Endodermal cell (in vitro differentiated cells): ENCODE measurements around the gene NCOR1. TPM values are rescaled to one million over a fixed set of nuclear protein-coding genes. Genes with fewer than 3 reads are reported as not detected.
"Not testable (repeated sequence)": the region's sequence is repeated elsewhere in the genome, so short reads cannot be mapped to it uniquely, and the experiment has no call there.

ENCODE experiments used
- DNase-seq: peaks from one replicate; pipeline ENCODE4 v3.0.0-alpha.2; 2017
- H3K27ac ChIP-seq: 2 replicates; pipeline ENCODE4 v1.5.1; 2013; ENCODE audit warnings: mild to moderate bottlenecking, low read depth, low read length, moderate library complexity
- H3K27me3 ChIP-seq: 2 replicates; pipeline ENCODE4 v1.6.1; 2013; ENCODE audit warnings: mild to moderate bottlenecking, low read length, moderate library complexity; ENCODE audit not compliant: insufficient read depth, control insufficient read depth, poor library complexity, severe bottlenecking
- H3K36me3 ChIP-seq: 2 replicates; pipeline ENCODE4 v1.7.0; 2013; ENCODE audit warnings: mild to moderate bottlenecking, low read length, moderate library complexity; ENCODE audit not compliant: control insufficient read depth, insufficient read depth
- H3K4me1 ChIP-seq: one replicate; pipeline ENCODE4 v1.7.0; 2013; ENCODE audit warnings: low read length; ENCODE audit not compliant: control insufficient read depth, insufficient read depth
- H3K4me3 ChIP-seq: 2 replicates; pipeline ENCODE4 v1.5.1; 2013; ENCODE audit warnings: mild to moderate bottlenecking, low read length, moderate library complexity
- H3K9ac ChIP-seq: 2 replicates; pipeline ENCODE4 v1.6.1; 2013; ENCODE audit warnings: mild to moderate bottlenecking, low read length, moderate library complexity; ENCODE audit not compliant: poor library complexity, severe bottlenecking; ENCODE audit errors: extremely low read depth
- H3K9me3 ChIP-seq: 2 replicates; pipeline ENCODE4 v1.6.1; 2013; ENCODE audit warnings: mild to moderate bottlenecking, low read length, moderate library complexity; ENCODE audit not compliant: control insufficient read depth
- H3K27ac Mint-ChIP-seq: 2 replicates; pipeline ENCODE4 v1.8.0; 2020; ENCODE audit warnings: mixed read lengths
- H3K27me3 Mint-ChIP-seq: 2 replicates; pipeline ENCODE4 v1.8.0; 2021; ENCODE audit warnings: mild to moderate bottlenecking, mixed read lengths; ENCODE audit not compliant: insufficient read depth
- H3K36me3 Mint-ChIP-seq: 2 replicates; pipeline ENCODE4 v1.8.0; 2020; ENCODE audit warnings: low read depth, mixed read lengths
- H3K4me1 Mint-ChIP-seq: 2 replicates; pipeline ENCODE4 v1.8.0; 2020; ENCODE audit warnings: mixed read lengths
- H3K4me3 Mint-ChIP-seq: 2 replicates; pipeline ENCODE4 v1.8.0; 2020; ENCODE audit warnings: mild to moderate bottlenecking, moderate library complexity, mixed read lengths
- H3K9me3 Mint-ChIP-seq: 2 replicates; pipeline ENCODE4 v1.8.0; 2020; ENCODE audit warnings: mild to moderate bottlenecking, mixed read lengths
- WGBS, 2 experiments: methylation state at CpG; one replicate each; pipeline versions ENCODE4 v1.1.5 to v1.1.7; 2013; ENCODE audit warnings: missing lambda C conversion rate in 2 of 2, mixed read lengths in 1 of 2; ENCODE audit not compliant: insufficient coverage in 1 of 2, insufficient read length in 1 of 2; 5-methylcytosine and 5-hydroxymethylcytosine counted together
- total RNA-seq, 2 donors: library from RNA; stranded (reverse); fragmentation: NEBNext Ultra II Directional in 1 of 2; extraction: Animal tissue kit (Norgen Biotek cat#: 25700) in 1 of 2; gene quantifications; 2 replicates in 1 of 2; 3 replicates in 1 of 2; pipeline ENCODE4 v1.2.1, GENCODE V29; 2021
- TF ChIP-seq, protein P1 (sequence below): fragments of 200-600 bp; sonication (generic); conservative IDR thresholded peaks from 2 replicates; pipeline ENCODE4 v1.5.0; 2021; ENCODE audit warnings: antibody characterized with exemption, mild to moderate bottlenecking

Gene NCOR1
- total RNA-seq, 2 donors from 2014 or later: 112 to 141 TPM

GRCh38 chr17:16061631-16062030, 153.7 kb downstream of the NCOR1 start:
- Histone ChIP-seq H3K4me3 (no peak overlapping the region), H3K36me3 (peaks cover 85% of the 10 kb centered on the region), H3K9me3 (no peaks in the 10 kb centered on the region), H3K27ac (no peak overlapping the region), H3K27me3 (no peaks in the 10 kb centered on the region), H3K4me1 (no peaks in the 10 kb centered on the region), H3K9ac (no peak overlapping the region)
- 94 to 100% methylated on average over 2 of the region's 2 CpGs for WGBS, 2 experiments
- Mint-ChIP-seq H3K27me3 (no peaks in the 10 kb centered on the region), H3K36me3 (peaks cover 81% of the 10 kb centered on the region), H3K27ac (no peak overlapping the region), H3K4me3 (no peak overlapping the region), H3K4me1 (no peaks in the 10 kb centered on the region), H3K9me3 (no peaks in the 10 kb centered on the region)
- TF ChIP-seq, protein P1, sequence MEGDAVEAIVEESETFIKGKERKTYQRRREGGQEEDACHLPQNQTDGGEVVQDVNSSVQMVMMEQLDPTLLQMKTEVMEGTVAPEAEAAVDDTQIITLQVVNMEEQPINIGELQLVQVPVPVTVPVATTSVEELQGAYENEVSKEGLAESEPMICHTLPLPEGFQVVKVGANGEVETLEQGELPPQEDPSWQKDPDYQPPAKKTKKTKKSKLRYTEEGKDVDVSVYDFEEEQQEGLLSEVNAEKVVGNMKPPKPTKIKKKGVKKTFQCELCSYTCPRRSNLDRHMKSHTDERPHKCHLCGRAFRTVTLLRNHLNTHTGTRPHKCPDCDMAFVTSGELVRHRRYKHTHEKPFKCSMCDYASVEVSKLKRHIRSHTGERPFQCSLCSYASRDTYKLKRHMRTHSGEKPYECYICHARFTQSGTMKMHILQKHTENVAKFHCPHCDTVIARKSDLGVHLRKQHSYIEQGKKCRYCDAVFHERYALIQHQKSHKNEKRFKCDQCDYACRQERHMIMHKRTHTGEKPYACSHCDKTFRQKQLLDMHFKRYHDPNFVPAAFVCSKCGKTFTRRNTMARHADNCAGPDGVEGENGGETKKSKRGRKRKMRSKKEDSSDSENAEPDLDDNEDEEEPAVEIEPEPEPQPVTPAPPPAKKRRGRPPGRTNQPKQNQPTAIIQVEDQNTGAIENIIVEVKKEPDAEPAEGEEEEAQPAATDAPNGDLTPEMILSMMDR: no peak
- no peak for DNase-seq

DNA sequence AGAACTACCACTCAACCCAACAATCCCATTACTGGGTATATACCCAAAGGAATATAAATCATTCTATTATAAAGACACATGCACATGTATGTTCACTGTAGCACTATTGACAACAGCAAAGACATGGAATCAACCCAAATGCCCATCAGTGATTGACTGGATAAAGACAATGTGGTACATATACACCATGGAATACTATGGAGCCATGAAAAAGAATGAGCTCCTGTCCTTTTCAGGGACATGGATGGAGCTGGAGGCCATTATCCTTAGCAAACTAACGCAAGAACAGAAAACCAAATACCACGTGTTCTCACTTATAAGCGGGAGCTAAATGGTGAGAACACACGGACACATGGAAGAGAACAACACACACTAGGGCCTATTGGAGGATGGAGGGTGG, 160.2 kb downstream of the NCOR1 start:
- H3K9ac ChIP-seq, H3K27ac Mint-ChIP-seq, H3K4me1 ChIP-seq, H3K9me3 ChIP-seq, H3K4me3 ChIP-seq, H3K4me3 Mint-ChIP-seq, DNase-seq, H3K9me3 Mint-ChIP-seq, H3K27me3 ChIP-seq, H3K27ac ChIP-seq, H3K27me3 Mint-ChIP-seq, H3K4me1 Mint-ChIP-seq: not testable (repeated sequence)
- H3K36me3 ChIP-seq: peaks cover 85% of the 10 kb centered on the region
- peaks cover 74% of the 10 kb centered on the region for H3K36me3 Mint-ChIP-seq
- 90 to 100% methylated on average over 1 to 4 of the region's 4 CpGs for WGBS, 2 experiments

DNA sequence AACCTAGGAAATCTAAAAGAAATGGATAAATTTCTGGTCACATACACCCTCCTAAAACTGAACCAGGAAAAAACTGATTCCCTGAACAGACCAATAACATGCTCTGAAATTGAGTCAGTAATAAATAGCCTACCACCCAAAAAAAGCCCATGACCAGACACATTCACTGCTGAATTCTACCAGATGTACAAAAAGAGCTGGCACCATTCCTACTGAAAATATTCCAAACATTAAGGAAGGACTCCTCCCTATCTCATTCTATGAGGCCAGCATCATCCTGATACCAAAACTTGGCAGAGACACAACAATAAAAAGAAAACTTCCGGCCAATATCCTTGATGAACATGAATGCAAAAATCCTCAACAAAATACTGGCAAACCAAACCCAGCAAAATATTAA, 162.8 kb downstream of the NCOR1 start:
- Mint-ChIP-seq H3K27ac (no peak overlapping the region), H3K27me3 (no peaks in the 10 kb centered on the region), H3K36me3 (peaks cover 70% of the 10 kb centered on the region), H3K4me1 (no peaks in the 10 kb centered on the region), H3K9me3 (peaks cover 4% of the 10 kb centered on the region), H3K4me3 (no peak overlapping the region)
- WGBS, 2 experiments: 81 to 100% methylated on average over 1 of the region's 1 CpG
- Histone ChIP-seq H3K4me3 (no peak overlapping the region), H3K27me3 (no peaks in the 10 kb centered on the region), H3K9me3 (no peaks in the 10 kb centered on the region), H3K27ac (no peak overlapping the region), H3K36me3 (peaks cover 85% of the 10 kb centered on the region), H3K4me1 (no peaks in the 10 kb centered on the region), H3K9ac (no peak overlapping the region)
- TF ChIP-seq, protein P1: no peak
- no peak for DNase-seq

GRCh38 chr17:16050844-16051243, 164.5 kb downstream of the NCOR1 start:
- peaks cover 70% of the 10 kb centered on the region for H3K36me3 Mint-ChIP-seq
- WGBS, 2 experiments: 92 to 93% methylated on average over 6 of the region's 6 CpGs

More at GRCh38 chr17:16050844-16051243, 164.5 kb downstream of the NCOR1 start:
- H3K36me3 ChIP-seq: peaks cover 86% of the 10 kb centered on the region
- Mint-ChIP-seq H3K27me3 (no peaks in the 10 kb centered on the region), H3K9me3 (peaks cover 4% of the 10 kb centered on the region), H3K27ac (no peak overlapping the region), H3K4me1 (no peaks in the 10 kb centered on the region), H3K4me3 (no peak overlapping the region)
- H3K9ac ChIP-seq: no peak overlapping the region
- no peaks in the 10 kb centered on the region for H3K27me3 ChIP-seq
- H3K4me1 ChIP-seq: no peaks in the 10 kb centered on the region
- no peaks in the 10 kb centered on the region for H3K9me3 ChIP-seq
- H3K4me3 ChIP-seq: no peak overlapping the region
- TF ChIP-seq, protein P1: no peak
- H3K27ac ChIP-seq: no peak overlapping the region
- DNase-seq: no peak
